Measurements from ENCODE around the gene ANKRD44.

GRCh38 chr2:197286805-197287595 lies 23.6 kb downstream of the ANKRD44 start:
- no peak for TF ChIP-seq EP300 (IDR thresholded peaks at IDR 0.05; ENCODE audit: borderline replicate concordance in 1 of 2, low read depth in 2 of 2, low read length in 2 of 2)
- TF ChIP-seq CTCF (IDR thresholded peaks at IDR 0.05; ENCODE audit: control extremely low read depth in 1 of 3, insufficient read depth in 1 of 3, low read depth in 1 of 3, low read length in 3 of 3), result no peak
- TF ChIP-seq POLR2A (IDR thresholded peaks at IDR 0.05; ENCODE audit: control extremely low read depth in 1 of 2, low read depth in 2 of 2, low read length in 2 of 2), result no peak
- no peak for TF ChIP-seq ASH2L (IDR thresholded peaks at IDR 0.05; ENCODE audit: low read length)
- TF ChIP-seq SIN3A (conservative IDR thresholded peaks at IDR 0.05 in 1 of 2, IDR thresholded peaks at IDR 0.05 in 1 of 2; ENCODE audit: low read depth in 1 of 2, low read length in 2 of 2), result no peak
- no peak for TF ChIP-seq TBP (IDR thresholded peaks at IDR 0.05; ENCODE audit: low read depth, low read length)
- no peak for TF ChIP-seq ATF2 (IDR thresholded peaks at IDR 0.05; ENCODE audit: low read length)
- TF ChIP-seq KDM1A (IDR thresholded peaks at IDR 0.05; ENCODE audit: borderline replicate concordance, low read length), result no peak
- TF ChIP-seq SIX5 (IDR thresholded peaks at IDR 0.05; ENCODE audit: low read depth, low read length), result no peak
- TF ChIP-seq GABPA (IDR thresholded peaks at IDR 0.05; ENCODE audit: borderline replicate concordance, insufficient read depth, low read length), result no peak
- TF ChIP-seq TEAD4 (IDR thresholded peaks at IDR 0.05; ENCODE audit: low read depth, low read length), result no peak

Data from H1 (cell line).